NCI-H128 (cell line): ENCODE data around the gene CATSPER2.
"Not testable (repeated sequence)": the region's sequence is repeated elsewhere in the genome, so short reads cannot be mapped to it uniquely, and the experiment has no call there.

Experiments
- DNase-seq: peaks from one replicate; lab custom pipeline; 2025; ENCODE audit not compliant: unreplicated experiment; lab: John Stamatoyannopoulos, UW

The CATSPER2 gene

DNA sequence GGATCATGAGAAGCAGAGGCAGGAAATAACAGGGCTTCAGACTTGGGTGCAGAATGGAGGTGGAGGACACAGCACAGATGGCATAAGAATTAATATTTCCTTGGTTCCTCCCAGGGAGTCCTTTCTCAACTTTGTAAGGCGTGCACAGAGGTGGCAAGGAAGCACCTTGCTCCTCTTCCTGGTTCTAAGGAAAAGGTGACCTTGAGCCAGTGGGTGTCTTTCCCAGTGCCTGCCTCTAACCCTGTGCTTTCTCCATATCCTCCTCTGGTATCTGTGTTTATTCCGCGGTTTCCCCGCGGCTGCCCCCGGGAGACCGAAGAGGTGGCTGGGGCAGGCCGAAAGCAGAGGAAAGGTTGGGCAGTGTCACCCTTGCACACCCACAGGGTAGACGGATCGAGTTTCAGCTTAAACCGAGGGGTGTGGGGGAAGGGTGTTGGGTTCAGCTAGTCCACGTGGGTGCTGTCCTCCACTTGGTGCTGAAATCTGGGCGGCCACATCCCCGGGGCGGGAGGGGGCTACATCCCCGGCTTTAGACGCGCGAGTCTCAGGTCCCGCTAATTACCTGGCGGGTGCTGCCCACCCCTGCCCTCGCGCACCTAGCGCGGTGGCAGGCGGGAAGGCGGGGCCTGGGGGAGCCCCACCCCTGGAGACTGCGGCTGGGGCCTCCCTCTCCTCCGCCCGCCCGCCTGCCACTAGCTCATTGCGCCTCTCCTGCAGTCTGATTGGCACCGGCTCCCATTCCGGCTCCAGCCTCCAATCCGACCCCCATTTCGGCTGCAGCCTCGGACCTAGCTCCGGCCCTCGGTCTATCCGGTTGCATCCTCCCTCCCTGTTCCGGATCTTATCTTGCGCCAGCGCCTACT, 55.1 kb downstream of the CATSPER2 start, which contains the start of gene CKMT1B:
CKMT1B (plus strand) TSS at position 700 of the 863 bp plus-strand sequence. CDS start 192 bp downstream, outside the sequence.
- DNase-seq: not testable (repeated sequence)

DNA sequence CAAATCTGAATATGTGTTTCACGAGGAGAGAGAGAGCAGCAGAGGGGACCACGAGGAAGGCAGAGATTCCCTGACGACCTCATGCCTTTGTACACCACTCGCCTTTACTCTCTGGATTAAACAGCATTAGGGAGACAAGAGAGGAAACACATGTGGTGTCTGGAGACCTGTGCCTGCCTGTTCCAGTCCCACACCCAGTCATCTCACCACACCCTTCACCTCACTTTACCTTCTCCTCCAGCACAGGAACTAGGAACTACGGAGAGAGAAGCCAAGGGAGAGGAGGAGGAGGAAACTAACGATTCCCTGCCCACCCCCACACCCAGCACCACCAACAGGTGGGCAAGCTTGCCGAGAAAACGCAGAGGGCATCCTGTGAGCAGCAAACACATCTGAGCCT, 55.8 kb downstream of the CATSPER2 start:
- not testable (repeated sequence) for DNase-seq

DNA sequence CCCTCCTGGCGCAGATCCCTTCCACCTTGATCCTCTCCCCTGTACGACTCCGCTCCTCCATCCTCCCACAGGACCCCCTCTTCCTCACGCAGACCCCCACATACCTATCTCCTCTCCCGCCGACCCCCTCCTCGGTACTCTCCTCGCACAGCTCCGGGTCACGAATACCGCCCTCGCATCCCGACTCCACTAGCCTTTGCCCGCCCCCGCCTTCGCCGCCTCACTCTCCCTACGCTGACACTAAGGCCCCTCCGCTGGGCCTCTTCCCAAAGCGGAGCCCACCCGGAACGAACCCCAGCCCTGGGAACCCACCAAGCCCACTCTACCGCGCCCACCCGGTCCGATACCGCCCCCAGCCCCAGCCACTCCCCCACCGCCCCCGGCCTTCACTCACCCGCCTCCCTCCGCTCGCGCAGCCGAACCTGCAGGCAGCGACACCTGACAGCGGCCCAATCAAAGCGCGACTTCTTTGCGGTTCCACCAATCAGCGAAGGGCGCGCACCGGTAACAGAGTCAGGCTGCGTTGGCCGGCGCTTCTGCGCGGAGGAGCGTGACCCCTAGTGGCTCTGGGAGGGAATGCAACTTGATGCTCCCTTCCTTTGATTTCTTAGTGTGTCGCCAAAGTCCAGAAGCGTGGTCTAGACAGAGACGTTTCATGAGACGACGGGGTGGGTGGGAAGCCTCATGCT, 58.7 kb downstream of the CATSPER2 start, which contains the start of gene PPIP5K1:
PPIP5K1 (minus strand) TSS at position 431 of the 689 bp plus-strand sequence. CDS start 5,704 bp downstream, outside the sequence.
- DNase-seq: not testable (repeated sequence)
